Stimulated activated CD4-positive, alpha-beta T cell treated with anti-CD3 and anti-CD28 coated beads, Interleukin-4, amount 100 ng/mL, for 24 hours (primary cell): ENCODE results near the gene DENND5A.
"Not testable (repeated sequence)": the region's sequence is repeated elsewhere in the genome, so short reads cannot be mapped to it uniquely, and the experiment has no call there.

Source experiments
- DNase-seq: peaks from one replicate; pipeline ENCODE4 v3.0.0-alpha.2; 2020

The DENND5A gene

GRCh38 chr11:9170450-9170849 is 94.7 kb downstream of the DENND5A start:
- DNase-seq: no peak

- DNase-seq: no peak
Measured at GRCh38 chr11:9169595-9170295, 95.4 kb downstream of the DENND5A start.

GRCh38 chr11:9161991-9162390 is 103.2 kb downstream of the DENND5A start:
- DNase-seq: not testable (repeated sequence)

- no peak for DNase-seq
Measured at GRCh38 chr11:9160166-9160565, 105.0 kb downstream of the DENND5A start.

- DNase-seq: no peak
Measured at GRCh38 chr11:9158898-9159391, 106.2 kb downstream of the DENND5A start.

- DNase-seq: no peak
Measured at GRCh38 chr11:9155930-9156329, 109.2 kb downstream of the DENND5A start.

GRCh38 chr11:9153651-9154050 is 111.5 kb downstream of the DENND5A start:
- no peak for DNase-seq

GRCh38 chr11:9151631-9152030 is 113.5 kb downstream of the DENND5A start:
- DNase-seq: no peak

GRCh38 chr11:9150926-9151325 is 114.2 kb downstream of the DENND5A start:
- no peak for DNase-seq

GRCh38 chr11:9150501-9150900 is 114.6 kb downstream of the DENND5A start:
- DNase-seq: no peak

GRCh38 chr11:9148727-9149126 is 116.4 kb downstream of the DENND5A start:
- no peak for DNase-seq

GRCh38 chr11:9148035-9148434 is 117.1 kb downstream of the DENND5A start:
- DNase-seq: no peak

GRCh38 chr11:9146477-9146876 is 118.7 kb downstream of the DENND5A start:
- no peak for DNase-seq

- no peak for DNase-seq
Measured at GRCh38 chr11:9145283-9145682, 119.9 kb downstream of the DENND5A start.

GRCh38 chr11:9144828-9145227 is 120.3 kb downstream of the DENND5A start:
- no peak for DNase-seq

GRCh38 chr11:9143721-9144120 is 121.4 kb downstream of the DENND5A start:
- DNase-seq: no peak

GRCh38 chr11:9142732-9143131 is 122.4 kb downstream of the DENND5A start:
- DNase-seq: no peak

- DNase-seq: no peak
Measured at GRCh38 chr11:9141186-9141585, 124.0 kb downstream of the DENND5A start.

GRCh38 chr11:9139628-9140357 is 125.4 kb downstream of the DENND5A start:
- no peak for DNase-seq

- DNase-seq: peak; percentile 38
Measured at GRCh38 chr11:9138612-9139579, 126.3 kb downstream of the DENND5A start.

- no peak for DNase-seq
Measured at GRCh38 chr11:9138133-9138453, 127.1 kb downstream of the DENND5A start.

GRCh38 chr11:9137293-9138132 is 127.6 kb downstream of the DENND5A start:
- DNase-seq: peak; percentile 74
